Keratinocyte (primary cell): Measurements from ENCODE around the gene ADGRA1.

Source experiments
- EZH2 ChIP-seq: IDR thresholded peaks from one replicate; pipeline ENCODE4 v1.6.1; 2012; ENCODE audit warnings: inconsistent platforms, mild to moderate bottlenecking, low read length, moderate library complexity
- TF ChIP-seq, protein P1 (sequence below), 3 experiments: IDR thresholded peaks in 1 of 3; conservative IDR thresholded peaks in 1 of 3; optimal IDR thresholded peaks in 1 of 3; 2 replicates in 2 of 3; 3 replicates in 1 of 3; pipeline versions ENCODE3 to v1.5.1; 2011; ENCODE audit warnings: low read length in 3 of 3, mild to moderate bottlenecking in 3 of 3, moderate library complexity in 2 of 3, control low read depth in 1 of 3, inconsistent platforms in 1 of 3; ENCODE audit not compliant: insufficient read depth in 2 of 3; ENCODE audit errors: extremely low read depth in 1 of 3

DNA sequence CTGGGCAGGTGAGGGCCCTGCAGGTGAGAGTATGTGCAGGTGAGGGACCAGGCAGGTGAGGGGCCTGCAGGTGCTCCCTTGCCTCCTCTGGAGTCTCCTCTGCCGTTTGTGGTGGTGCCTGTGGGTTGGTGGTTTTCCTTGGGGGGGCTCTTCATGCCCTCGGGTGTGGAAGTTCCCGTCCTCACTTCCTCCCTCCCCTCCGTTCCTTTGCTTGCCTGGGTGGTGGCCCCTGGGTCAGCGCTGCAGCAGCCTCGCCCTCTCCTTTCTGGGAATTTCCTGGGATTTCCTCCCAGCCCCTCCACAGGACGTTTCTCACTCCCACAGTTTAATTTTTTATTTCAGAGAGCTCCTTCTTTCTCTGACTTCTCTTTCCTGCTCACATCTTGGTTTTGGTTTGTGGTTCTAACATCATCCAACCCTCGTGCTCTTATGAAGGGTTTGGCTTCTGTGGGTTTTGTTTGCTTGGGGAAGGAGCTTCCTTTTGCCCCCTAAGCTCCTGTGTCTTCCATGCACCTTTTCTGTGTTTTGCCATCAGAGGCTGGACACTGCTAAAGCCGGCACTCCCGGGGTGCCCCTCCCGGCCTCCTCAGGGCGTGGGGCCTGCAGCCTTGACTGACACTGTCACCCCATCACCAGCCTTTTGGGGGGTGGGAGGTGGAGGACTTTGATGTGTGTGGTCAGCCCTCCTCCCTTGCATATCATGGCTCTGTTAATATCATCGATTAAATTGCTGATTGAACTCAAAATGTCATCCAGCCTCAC is 29.2 kb upstream of the ADGRA1 start:
- TF ChIP-seq, protein P1, sequence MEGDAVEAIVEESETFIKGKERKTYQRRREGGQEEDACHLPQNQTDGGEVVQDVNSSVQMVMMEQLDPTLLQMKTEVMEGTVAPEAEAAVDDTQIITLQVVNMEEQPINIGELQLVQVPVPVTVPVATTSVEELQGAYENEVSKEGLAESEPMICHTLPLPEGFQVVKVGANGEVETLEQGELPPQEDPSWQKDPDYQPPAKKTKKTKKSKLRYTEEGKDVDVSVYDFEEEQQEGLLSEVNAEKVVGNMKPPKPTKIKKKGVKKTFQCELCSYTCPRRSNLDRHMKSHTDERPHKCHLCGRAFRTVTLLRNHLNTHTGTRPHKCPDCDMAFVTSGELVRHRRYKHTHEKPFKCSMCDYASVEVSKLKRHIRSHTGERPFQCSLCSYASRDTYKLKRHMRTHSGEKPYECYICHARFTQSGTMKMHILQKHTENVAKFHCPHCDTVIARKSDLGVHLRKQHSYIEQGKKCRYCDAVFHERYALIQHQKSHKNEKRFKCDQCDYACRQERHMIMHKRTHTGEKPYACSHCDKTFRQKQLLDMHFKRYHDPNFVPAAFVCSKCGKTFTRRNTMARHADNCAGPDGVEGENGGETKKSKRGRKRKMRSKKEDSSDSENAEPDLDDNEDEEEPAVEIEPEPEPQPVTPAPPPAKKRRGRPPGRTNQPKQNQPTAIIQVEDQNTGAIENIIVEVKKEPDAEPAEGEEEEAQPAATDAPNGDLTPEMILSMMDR (optimal IDR thresholded peaks at IDR 0.05 in 1 of 3, IDR thresholded peaks at IDR 0.05 in 1 of 3, conservative IDR thresholded peaks at IDR 0.05 in 1 of 3; ENCODE audit: extremely low read depth in 1 of 3, insufficient read depth in 2 of 3, low read length in 3 of 3) = no peak
- no peak for TF ChIP-seq EZH2
